HL-60/S4 treated with retinoic acid at 250 ng/mL for 4 days and 3 days (cell line): ENCODE results near the gene PDE2A.

Experiments
- in situ Hi-C: fragments of 300-500 bp; cut with MboI; formaldehyde crosslinking; loops from 2 replicates; pipeline ENCODE4 v1.7.0; 2022; ENCODE audit warnings: low sequenced_read_pairs

The PDE2A gene

GRCh38 chr11:72673943-72674828 is at the start of gene PDE2A:
TSS of gene PDE2A (minus strand) at chr11:72674422. CDS start at chr11:72674207, 215 bp downstream.
- in situ Hi-C loops = loop anchor here (10.0 kb wide), 1 partner anchor 199 kb away; no protein-coding TSS in a partner anchor

DNA sequence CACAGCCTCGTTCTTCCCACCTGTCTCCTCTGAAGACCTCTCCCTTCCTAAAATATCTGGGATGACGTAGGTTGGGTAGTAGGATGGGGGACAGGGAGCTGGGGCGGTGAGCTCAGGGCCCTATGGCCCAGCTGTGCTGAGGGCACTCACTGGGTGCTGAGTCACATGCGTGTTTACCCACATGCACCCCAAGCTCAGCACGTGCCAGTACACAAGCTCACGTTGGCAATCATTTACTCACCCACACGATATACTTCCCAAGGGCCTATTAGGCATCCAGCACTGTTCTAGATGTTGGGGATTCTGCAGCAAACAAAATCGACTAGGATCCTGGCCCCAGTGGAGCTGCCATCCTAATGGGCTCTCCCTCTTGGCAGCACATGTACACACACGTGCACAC is 49.3 kb upstream of the PDE2A start:
- in situ Hi-C loops = loop anchor here (10.0 kb wide), 1 partner anchor 451 kb away; no protein-coding TSS in a partner anchor

- in situ Hi-C loops = loop anchor here (10.0 kb wide), 1 partner anchor 453 kb away; no protein-coding TSS in a partner anchor
Observed at GRCh38 chr11:72722050-72722748, 48.0 kb upstream of the PDE2A start.

GRCh38 chr11:72721689-72722049 is 47.4 kb upstream of the PDE2A start:
- in situ Hi-C loops = loop anchor here (10.0 kb wide), 1 partner anchor 453 kb away; no protein-coding TSS in a partner anchor

- in situ Hi-C loops = loop anchor here (10.0 kb wide), 1 partner anchor 454 kb away; no protein-coding TSS in a partner anchor
Observed at GRCh38 chr11:72721276-72721675, 47.1 kb upstream of the PDE2A start.

DNA sequence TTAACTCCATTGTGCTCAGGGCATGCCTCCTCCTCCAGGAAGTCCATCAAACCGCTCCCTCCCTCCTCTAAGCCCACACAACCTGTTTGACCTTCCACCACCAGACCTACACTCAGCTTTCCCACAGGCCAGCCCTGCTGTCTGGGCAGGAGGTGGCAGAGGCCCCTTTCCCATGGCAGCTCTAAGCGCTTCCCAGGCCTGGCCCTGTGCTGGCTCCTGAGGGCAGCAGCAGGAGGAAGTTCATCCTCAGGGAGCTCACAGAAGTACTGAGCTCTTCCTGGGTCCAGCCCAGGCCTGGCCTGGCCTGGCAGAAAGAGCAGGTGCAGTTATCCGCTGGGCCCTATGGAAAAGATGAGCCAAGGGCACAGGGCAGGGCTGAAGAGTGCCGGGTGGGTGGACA is 46.6 kb upstream of the PDE2A start:
- in situ Hi-C loops = loop anchor here (10.0 kb wide), 1 partner anchor 454 kb away; no protein-coding TSS in a partner anchor

DNA sequence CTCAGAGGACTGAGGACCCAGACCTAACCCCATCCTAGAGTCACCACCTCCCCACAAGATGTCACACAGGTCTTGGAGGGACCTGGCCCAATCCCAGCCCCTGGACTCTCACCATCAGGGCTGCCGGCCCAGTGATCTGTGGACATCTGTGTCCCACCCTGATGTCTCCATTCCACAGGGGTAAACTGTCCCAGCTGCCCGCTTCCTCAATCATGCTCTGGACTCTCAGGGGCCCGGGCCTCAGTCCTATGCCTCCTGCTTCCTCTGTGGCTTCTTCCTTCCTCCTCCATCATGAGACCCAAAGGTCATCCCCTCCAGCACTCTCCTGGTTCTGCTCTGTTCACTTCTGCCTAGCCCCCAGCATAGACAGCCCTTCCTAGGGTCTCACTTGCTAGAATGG is 45.8 kb upstream of the PDE2A start:
- in situ Hi-C loops = loop anchor here (10.0 kb wide), 1 partner anchor 455 kb away; no protein-coding TSS in a partner anchor

DNA sequence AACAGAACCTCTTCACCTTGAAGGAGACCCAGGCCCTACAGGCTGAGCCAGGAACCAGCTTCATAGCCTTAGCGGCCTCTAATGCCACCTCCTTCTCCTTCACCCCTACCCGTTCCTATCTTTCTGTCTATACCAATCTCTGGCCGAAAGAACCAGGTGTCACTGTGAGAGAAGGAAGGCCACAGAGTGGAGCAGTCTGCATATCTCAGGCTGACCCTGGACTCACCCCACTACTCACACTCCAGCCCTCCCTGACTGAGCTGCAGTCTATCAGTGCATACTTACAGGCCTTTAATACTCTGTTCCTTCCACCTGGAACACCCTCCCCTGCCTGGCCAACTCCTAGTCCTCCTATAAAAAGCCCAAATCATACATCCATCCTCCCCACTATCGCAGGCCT is 45.3 kb upstream of the PDE2A start:
- in situ Hi-C loops = no loop called here

GRCh38 chr11:72719144-72719543 is 44.9 kb upstream of the PDE2A start:
- in situ Hi-C loops = no loop called here

DNA sequence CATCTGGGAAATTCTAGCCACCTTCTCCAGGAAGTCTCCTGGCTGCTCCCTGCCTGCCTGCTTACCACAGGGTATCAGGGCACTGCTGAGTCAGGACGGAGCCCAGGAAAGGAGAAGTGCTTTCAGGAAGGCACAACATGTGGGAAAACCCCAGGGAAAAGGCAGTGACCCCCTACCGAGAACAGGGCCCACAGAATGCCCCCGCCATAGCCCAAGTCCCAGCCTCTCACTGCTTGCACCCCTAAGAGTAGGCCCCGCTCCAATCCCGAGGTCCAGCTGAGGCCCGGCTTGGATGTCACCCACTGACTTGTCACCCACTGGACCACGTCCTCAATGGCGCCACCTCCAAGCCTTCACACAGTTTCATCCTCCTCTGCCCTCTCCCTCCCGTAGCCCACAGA is 43.9 kb upstream of the PDE2A start:
- in situ Hi-C loops = no loop called here

DNA sequence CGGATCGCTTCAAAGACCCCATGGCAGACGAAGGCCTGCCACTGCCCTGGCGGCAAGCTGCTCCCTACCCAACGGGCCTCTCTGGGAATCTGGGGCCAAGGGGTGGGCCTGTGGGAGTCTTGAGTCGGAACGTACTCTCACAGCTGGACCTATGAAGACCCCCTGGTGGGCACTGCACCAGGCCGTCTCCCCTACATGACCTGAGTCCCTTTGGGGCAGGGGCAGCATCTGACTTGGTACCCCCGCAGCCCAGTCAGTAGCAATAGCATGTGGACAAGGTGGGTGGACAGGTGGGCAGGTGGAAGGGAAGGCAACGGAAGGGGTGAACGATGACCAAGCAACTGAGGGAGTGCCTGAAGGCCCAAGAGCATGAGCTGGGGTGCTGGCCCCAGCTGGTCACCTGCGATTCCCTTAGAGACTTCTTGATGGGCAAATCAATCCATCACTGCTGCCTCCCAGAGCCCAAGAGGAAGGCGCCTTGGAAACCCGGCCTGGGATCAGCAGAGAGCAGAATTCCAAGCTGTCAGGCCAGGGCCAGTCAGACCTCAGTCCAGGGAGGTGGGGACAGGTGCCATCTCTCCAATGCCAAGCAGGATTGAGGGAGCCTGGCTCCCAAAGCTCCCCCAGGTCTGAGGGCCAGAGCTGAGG is 42.7 kb upstream of the PDE2A start:
- in situ Hi-C loops = no loop called here

DNA sequence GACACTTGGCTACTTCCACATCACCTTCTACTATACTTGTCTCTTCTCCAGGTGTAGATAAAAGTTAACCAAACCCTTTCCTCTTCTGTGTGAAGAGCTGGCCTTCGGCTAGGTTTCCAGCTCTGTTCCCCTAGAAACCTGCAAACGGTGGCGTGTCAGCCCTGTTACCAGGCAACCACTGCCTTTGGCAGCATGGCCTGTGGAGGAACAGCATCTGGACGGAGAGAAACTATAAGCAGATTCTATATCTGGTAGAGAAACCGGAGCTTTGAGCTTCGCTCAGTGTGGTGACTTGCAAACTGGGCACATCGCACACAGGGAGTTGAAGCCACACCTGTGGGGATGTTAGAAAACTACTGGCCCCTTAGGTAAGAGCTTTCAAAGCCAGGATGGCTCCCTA is 42.1 kb upstream of the PDE2A start:
- in situ Hi-C loops = no loop called here

GRCh38 chr11:72712841-72713240 is 38.6 kb upstream of the PDE2A start:
- in situ Hi-C loops = no loop called here

- in situ Hi-C loops = no loop called here
Observed at GRCh38 chr11:72712168-72712751, 38.0 kb upstream of the PDE2A start.

DNA sequence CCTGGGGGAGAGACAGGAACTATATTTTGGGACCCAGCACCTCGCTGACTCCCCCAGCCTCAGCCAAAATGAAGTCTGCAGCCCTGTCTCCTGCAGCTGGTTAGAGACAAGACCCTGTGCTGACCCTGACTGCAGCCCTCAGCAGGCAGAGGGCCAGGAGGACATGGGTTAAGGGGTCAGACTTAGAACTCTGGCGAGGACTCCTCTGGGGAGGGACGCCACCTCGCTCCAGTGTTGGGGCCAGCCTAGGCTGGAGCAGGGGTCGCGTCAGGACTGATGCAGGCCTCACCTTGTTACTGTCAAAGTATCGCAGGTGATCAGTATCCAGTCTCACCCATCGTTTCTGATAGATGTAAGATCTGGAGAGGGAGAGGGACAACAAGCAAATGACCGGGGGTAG is 36.9 kb upstream of the PDE2A start:
- in situ Hi-C loops = no loop called here

DNA sequence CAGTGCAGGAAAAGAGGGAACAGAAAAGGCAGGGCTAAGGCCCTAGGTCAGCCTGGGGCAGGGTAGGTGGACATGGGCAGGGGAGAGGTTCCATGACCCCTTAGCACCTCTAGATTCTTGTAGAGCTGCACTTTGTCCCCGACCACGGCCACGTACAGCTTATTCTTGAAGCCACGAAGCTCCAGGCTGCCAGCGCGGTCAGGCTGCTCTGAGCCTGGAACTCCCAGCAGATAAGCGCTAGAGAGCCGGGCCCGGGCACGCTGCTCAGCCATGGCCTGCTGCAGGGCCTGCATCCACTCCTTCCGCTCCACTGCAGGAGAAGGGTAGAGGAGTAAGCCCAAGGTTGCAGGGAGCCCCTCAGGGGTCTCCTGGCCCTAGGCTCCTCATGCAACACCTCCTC is 36.1 kb upstream of the PDE2A start:
- in situ Hi-C loops = no loop called here

DNA sequence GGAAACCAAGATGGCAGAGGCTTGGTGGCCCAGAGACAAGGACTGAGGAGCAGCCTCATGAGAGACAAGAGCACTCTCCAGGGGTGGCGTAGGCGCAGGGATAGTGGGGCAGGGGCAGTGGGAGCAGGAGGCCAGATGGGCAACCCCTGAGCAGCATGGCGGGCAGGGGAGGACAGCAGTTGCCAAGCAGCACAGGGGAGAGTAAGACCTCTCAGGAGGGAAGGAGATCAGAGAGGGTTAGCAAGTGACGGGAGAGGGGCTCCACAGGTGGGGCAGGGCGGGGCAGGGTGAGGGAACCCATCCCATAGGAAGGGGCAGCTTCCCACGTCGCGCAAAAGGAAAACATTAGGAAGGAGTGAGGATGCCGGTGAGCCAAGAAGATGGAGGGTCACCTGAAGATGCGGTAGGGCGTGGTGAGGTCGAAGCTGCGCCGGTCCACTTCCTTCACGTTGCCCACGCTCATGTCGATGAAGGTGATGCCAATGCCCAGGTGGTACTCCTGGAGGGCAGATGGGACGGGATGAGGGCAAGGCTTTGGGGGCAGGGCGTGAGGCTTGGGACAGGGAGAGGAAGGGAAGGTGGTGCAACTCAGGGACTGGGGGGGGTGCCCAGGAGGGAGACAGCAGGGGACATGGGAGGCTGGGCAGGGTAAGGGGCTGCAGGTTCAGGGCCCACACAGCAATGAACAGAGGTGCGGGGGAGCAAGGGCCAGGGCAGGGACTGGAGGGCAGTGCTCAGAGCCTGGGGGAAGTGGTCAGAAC is 35.4 kb upstream of the PDE2A start:
- in situ Hi-C loops = no loop called here

DNA sequence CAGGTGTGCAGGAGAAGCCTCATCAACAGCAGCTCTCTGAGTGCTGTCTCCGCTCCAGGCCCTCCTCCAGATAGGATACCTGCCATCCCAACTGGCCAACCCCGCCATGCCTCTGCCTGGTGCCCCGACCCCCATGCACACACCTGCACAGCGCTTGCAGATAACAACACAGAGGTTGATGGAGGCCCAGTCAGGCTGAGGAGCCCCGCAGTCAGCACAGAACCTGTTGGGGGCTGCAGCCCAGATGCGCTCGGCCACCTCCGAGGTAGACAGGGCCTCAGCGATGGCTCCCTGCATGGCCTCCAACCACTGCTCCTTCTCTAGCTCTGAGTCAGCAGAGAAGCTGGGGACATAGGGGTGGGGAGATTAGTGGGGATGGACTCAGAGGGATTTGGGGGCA is 32.8 kb upstream of the PDE2A start:
- in situ Hi-C loops = no loop called here

GRCh38 chr11:72706579-72706978 is 32.4 kb upstream of the PDE2A start:
- in situ Hi-C loops = no loop called here
